GM19438 (cell line): ENCODE results near the gene IAPP.
"Not testable (repeated sequence)": the region's sequence is repeated elsewhere in the genome, so short reads cannot be mapped to it uniquely, and the experiment has no call there.

ENCODE experiments used
- ATAC-seq: cut with Tn5 transposase; IDR thresholded peaks from one replicate; pipeline ENCODE4 v1.9.1; 2021; ENCODE audit warnings: low read depth; ENCODE audit not compliant: unreplicated experiment

IAPP gene

DNA sequence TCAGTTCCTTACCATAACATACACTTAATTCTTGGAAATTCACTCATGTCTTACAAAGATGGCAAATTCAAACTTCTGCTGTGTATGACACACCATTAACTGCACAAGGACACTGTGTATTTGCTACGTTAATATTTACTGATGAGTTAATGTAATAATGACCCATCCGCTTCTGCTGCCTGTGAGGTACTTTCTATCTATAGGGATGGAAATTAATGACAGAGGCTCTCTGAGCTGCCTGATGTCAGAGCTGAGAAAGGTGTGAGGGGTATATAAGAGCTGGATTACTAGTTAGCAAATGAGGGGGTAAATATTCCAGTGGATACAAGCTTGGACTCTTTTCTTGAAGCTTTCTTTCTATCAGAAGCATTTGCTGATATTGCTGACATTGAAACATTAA, at the start of gene IAPP:
IAPP (plus strand) TSS at position 301 of the 400 bp plus-strand sequence. CDS start 450 bp downstream, outside the sequence.
- ATAC-seq = no peak

DNA sequence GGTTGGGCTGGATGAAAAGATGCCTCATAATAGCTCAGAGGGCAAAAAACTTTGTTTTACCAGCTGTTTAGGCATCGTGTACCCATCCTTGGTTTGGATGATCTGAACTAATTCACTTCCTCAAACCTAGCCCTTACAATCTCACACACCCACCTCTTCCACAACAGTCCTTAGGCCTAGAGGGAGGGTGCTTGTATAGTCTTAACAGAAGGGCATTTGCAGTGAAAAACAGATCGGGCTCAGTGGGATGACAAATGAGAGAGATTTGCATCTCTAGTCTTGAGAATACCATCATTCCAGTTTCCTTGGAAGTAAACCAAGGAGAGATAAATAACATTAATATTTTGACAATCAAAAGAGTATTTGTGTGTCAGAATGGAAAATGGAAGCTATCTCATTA, 49.0 kb upstream of the IAPP start:
- ATAC-seq = no peak

DNA sequence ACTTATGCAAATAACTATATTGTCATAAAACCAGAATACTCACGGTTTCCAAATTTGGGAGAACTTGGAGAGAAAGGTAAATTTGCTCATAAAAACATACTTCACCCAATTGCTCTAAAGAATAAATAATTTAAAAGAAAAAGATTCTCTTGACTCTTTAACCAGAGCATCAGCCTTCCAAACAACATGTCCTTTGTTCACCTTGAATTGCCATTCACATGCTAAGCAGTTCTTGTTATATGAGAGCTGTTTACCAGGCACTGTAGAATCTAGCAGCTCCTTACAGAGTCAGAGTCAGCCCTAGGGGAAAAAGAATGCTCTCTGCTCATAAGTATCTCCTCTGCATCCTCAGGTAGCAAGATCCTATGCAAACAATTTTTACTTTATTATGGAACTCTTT, 48.2 kb upstream of the IAPP start:
- no peak for ATAC-seq

GRCh38 chr12:21328578-21328977, 44.1 kb upstream of the IAPP start:
- ATAC-seq = no peak

- ATAC-seq = no peak
Measured at GRCh38 chr12:21330682-21331253, 41.9 kb upstream of the IAPP start.

- ATAC-seq = no peak
Measured at GRCh38 chr12:21334771-21335325, 37.9 kb upstream of the IAPP start, which contains the start of gene SLCO1A2. TSS of gene SLCO1A2 (minus strand) at chr12:21334917. CDS start at chr12:21334647, 270 bp downstream.

DNA sequence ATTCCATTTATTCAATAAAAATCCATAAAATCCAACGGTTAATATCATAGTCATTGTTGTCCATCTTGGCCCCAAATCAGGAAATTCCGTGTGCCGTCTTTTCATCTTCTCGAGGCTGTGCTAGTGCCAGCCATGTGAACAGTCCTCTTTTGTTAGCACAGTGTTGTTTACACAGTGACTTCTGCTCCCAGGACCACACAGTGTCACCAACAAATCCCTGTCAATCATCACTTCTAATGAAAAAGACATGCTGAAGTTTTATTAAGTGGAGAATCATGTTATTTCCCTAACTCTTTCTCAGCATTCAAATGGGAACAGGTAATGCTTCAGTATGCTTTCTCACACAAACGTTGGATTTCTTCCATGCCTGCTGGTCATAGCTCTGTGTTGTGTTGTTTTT, 36.0 kb upstream of the IAPP start:
- ATAC-seq = no peak

DNA sequence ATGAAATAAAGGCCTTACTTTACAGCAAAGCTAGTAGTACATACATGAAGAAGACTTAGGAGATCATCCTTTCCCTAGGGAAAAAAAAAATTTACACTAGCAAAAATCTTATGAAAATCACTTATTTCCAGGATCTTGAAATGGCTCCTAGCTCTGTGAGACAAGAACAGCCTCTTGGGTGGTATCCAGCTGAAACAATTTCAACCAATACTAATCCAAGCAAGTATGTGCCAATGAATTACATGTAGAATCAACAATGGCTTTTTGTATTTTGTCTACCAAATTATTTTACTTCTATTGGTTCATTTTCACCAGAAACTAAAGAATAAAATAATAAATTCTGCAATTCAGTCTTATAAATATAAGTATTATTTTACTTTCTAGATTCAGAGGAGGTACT, 35.2 kb upstream of the IAPP start:
- no peak for ATAC-seq

DNA sequence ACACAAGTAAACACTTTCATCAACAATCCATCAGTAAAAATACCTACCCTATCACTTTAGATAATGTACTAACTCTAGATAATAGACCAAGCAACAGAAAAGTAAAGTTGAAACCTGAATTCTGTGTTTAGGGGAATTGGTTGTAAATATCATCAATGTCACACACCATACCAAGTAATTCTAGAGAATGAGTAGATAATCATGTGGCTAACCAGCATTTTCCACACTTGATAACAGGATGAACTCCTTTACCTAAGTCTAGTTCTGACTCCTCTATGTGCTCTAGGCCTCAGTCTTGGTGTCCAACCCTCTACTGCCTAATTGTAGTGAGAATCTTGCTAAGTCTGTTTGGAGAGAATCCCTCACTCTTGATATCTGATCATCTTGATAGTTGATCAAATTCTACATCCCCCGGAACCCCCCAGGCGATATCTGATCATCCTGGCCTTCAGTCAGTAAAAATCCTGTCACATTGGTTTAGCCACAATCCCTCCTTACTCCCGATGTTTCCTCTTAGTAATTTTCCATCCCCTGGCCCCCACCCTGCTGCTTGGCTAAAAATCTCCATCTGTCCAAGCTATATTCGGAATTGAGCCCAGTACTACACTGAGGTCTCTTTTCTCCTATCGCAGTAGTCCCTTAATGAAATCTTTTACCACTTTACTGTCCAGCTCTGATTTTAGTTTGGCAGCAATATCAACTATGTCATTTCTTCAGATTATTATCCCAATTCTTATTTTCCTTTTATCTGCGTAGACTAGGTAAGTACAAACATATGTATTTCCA, 34.5 kb upstream of the IAPP start:
- ATAC-seq = no peak

GRCh38 chr12:21339921-21340320, 32.8 kb upstream of the IAPP start:
- ATAC-seq = no peak

DNA sequence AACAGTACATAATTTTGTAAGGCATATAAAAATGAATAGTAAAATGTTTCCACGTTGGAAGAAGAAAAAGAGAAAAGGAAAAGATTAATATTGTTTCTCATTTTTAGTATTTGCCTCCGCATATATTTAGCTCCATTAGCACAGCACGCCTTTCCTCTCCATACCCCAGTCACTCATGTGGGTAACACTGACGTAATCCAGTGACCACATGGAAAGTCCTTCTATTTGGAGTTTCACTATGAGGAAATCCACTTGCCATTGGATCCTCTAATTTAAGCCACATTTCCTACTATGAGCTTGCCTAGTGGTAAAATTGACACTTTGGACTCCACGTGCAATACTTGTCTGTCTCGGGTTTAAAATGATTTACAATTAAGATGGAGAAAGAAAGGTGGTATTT, 32.3 kb upstream of the IAPP start:
- ATAC-seq = no peak

- ATAC-seq = no peak
Measured at GRCh38 chr12:21341769-21342168, 30.9 kb upstream of the IAPP start.

DNA sequence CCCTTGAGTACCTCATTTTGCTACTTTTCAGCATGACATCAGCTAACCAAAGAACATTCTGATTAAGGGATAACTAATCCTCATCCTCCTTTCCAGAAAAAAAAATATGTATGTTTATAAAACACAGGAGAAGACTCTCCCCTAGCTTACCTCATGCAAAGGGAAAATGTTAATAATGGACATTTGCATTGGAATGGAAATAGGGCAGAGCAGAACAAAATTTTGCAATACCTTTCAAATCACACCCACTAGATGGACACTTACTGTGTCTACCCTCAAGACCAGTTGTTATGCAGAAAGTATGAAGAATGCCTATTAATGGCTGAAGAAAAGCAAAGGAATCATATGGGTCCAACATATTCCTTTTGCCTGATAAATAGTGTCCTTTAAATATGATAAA, 29.1 kb upstream of the IAPP start:
- ATAC-seq = no peak

GRCh38 chr12:21346542-21347205, 26.0 kb upstream of the IAPP start:
- no peak for ATAC-seq

- no peak for ATAC-seq
Measured at GRCh38 chr12:21350975-21351374, 21.7 kb upstream of the IAPP start.

DNA sequence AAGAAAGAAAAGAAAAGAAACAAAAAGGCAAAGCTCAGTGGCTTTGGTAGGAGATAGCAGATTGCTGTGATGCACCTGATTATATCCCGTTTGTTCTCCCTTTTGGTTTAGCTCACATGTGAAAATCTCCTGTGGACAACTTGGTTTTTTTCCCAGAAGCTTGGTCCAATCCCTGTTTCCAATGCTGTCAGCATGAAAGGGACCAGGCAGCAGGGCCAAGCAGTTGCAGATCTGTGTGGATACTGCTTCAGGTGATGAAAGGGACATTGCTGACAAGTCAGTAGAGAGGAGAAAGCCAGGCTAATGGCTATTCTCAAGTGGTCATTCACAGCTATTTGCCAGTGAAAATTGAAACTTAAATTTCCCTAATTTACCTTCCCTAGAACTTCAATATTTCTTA, 19.2 kb upstream of the IAPP start:
- ATAC-seq = no peak

DNA sequence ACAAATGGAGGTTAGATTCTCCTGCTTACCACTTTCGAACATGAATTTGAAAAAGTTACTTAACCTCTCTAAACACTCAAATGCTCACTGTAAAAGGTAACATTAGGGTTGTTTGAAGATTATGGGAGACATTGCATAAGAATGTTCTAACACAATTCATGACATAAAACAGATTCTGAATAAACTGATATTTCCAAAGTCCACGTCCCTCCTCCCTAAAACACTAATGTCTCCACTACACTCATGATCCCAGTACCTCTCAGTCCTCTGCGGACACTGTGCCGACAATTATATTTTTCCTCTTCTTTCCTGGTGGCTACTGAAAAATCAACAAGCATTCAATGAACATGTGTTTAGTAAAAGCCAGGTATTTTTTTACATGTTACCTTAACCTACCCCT, 18.8 kb upstream of the IAPP start:
- no peak for ATAC-seq

- no peak for ATAC-seq
Measured at GRCh38 chr12:21354641-21355040, 18.1 kb upstream of the IAPP start.

DNA sequence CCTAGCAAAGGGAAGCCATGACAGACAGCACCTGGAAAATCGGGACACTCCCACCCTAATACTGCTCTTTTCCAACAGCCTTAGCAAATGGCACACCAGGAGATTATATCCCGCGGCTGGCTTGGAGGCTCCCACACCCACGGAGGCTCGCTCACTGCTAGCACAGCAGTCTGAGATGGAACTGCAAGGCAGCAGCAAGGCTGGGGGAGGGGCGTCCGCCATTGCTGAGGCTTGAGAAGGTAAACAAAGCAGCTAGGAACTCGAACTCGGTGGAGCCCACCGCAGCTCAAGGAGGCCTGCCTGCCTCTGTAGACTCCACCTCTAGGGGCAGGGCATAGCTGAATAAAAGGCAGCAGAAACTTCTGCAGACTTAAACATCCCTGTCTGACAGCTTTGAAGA, 12.1 kb upstream of the IAPP start:
- not testable (repeated sequence) for ATAC-seq

- ATAC-seq = no peak
Measured at GRCh38 chr12:21369141-21369980, 3.3 kb upstream of the IAPP start.
